BLaER1 treated with 17β-estradiol and CSF1 and Interleukin-3, amounts not matched to agents 10 nM and 100 nM (cell line): ENCODE results near the gene RERE.
A peak's percentile ranks its signal among the peaks of the same experiment; 100 is the strongest.

Experiments used
- H3K27ac ChIP-seq, 11 experiments: shearing (Covaris generic); formaldehyde crosslinking; 2 replicates each; pipeline ENCODE4 v1.8.1; 2022
- H3K27me3 ChIP-seq, 11 experiments: shearing (Covaris generic); formaldehyde crosslinking; 2 replicates each; pipeline ENCODE4 v1.8.1; 2022
- H3K36me3 ChIP-seq, 11 experiments: shearing (Covaris generic); formaldehyde crosslinking; 2 replicates each; pipeline ENCODE4 v1.8.1; 2022
- H3K4me1 ChIP-seq, 10 experiments: shearing (Covaris generic); formaldehyde crosslinking; 2 replicates each; pipeline ENCODE4 v1.8.1; 2022
- H3K4me2 ChIP-seq, 11 experiments: shearing (Covaris generic); formaldehyde crosslinking; 2 replicates each; pipeline ENCODE4 v1.8.1; 2022
- H3K4me3 ChIP-seq, 10 experiments: shearing (Covaris generic); formaldehyde crosslinking; 2 replicates each; pipeline ENCODE4 v1.8.1; 2022
- H3K9ac ChIP-seq, 11 experiments: shearing (Covaris generic); formaldehyde crosslinking; 2 replicates each; pipeline ENCODE4 v1.8.1; 2022
- H3K9me3 ChIP-seq, 11 experiments: shearing (Covaris generic); formaldehyde crosslinking; replicated peaks in 1 of 11; 2 replicates each; pipeline ENCODE4 v1.8.1; 2022
- H4K20me1 ChIP-seq, 11 experiments: shearing (Covaris generic); formaldehyde crosslinking; 2 replicates each; pipeline ENCODE4 v1.8.1; 2022
- Cebpa-rat ChIP-seq, 11 experiments: shearing (Covaris generic); IDR thresholded peaks; 2 replicates each; pipeline ENCODE4 v1.8.1; 2022

The RERE gene

GRCh38 chr1:8764293-8764937 lies 53.0 kb downstream of the RERE start:
- Histone ChIP-seq H3K4me2 (peak overlapping the region in 9 of 11 experiments; percentile 1 to 60 (median 32); a peak in 13 of 22 replicates), H3K9ac (no peak overlapping the region), H3K4me3 (no peak overlapping the region), H3K27ac (no peak overlapping the region), H4K20me1 (peaks cover 0 to 23% (median 0%) of the 10 kb centered on the region in 11 experiments; a peak in 6 of 22 replicates), H3K4me1 (peaks cover 24 to 43% (median 38%) of the 10 kb centered on the region in 10 experiments), H3K27me3 (no peaks in the 10 kb centered on the region), H3K36me3 (peaks cover 5 to 47% (median 24%) of the 10 kb centered on the region in 11 experiments; a peak in 19 of 22 replicates), H3K9me3 (peaks cover 0 to 2% (median 0%) of the 10 kb centered on the region in 11 experiments; a peak in 1 of 22 replicates)
- TF ChIP-seq Cebpa-rat (IDR thresholded peaks at IDR 0.05): no peak

DNA sequence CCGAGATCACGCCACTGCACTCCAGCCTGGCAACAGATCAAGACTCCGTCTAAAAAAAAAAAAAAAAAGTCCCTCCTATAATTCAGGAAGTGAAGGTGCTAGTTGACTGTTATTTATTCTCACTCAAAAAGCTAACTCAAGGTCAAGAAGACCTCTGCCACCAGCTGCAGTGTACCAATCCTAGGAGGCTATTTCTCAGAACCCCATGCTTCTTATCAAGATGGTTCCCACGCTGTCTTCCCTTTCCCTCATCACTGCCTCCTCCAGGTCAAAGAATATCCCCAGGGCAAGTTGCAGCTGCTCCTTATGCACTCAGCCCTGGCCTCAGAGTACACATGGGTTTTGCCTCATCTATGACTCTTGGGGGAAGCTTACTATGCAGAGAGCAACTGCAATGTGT lies 53.6 kb downstream of the RERE start:
- Histone ChIP-seq H3K36me3 (peaks cover 5 to 51% (median 24%) of the 10 kb centered on the region in 11 experiments; a peak in 18 of 22 replicates), H3K27me3 (no peaks in the 10 kb centered on the region), H3K4me2 (peak overlapping the region in 8 of 11 experiments; percentile 1 to 60 (median 23); a peak in 11 of 22 replicates), H3K27ac (no peak overlapping the region), H3K9me3 (peaks cover 0 to 6% (median 0%) of the 10 kb centered on the region in 11 experiments; a peak in 1 of 22 replicates), H3K4me1 (peaks cover 24 to 43% (median 38%) of the 10 kb centered on the region in 10 experiments), H3K9ac (no peak overlapping the region), H3K4me3 (no peak overlapping the region), H4K20me1 (peaks cover 0 to 23% (median 0%) of the 10 kb centered on the region in 11 experiments; a peak in 6 of 22 replicates)
- no peak for TF ChIP-seq Cebpa-rat (IDR thresholded peaks at IDR 0.05)

GRCh38 chr1:8754993-8755392 lies 62.4 kb downstream of the RERE start:
- no peak overlapping the region for H3K27ac ChIP-seq
- peaks cover 0 to 23% (median 13%) of the 10 kb centered on the region in 11 experiments; a peak in 14 of 22 replicates for H3K36me3 ChIP-seq
- peaks cover 8 to 36% (median 18%) of the 10 kb centered on the region in 10 experiments; a peak in 19 of 20 replicates for H3K4me1 ChIP-seq
- H3K27me3 ChIP-seq: no peaks in the 10 kb centered on the region
- peaks cover 0 to 38% (median 19%) of the 10 kb centered on the region in 11 experiments; a peak in 9 of 22 replicates for H4K20me1 ChIP-seq
- H3K4me3 ChIP-seq: no peak overlapping the region
- H3K9me3 ChIP-seq: peaks cover 0 to 10% (median 5%) of the 10 kb centered on the region in 11 experiments; a peak in 8 of 22 replicates
- peak overlapping the region in 10 of 11 experiments; percentile 2 to 40 (median 22); a peak in 11 of 22 replicates for H3K4me2 ChIP-seq
- no peak overlapping the region for H3K9ac ChIP-seq
- no peak for TF ChIP-seq Cebpa-rat (IDR thresholded peaks at IDR 0.05)

GRCh38 chr1:8754247-8754650 lies 63.2 kb downstream of the RERE start:
- no peak for TF ChIP-seq Cebpa-rat (IDR thresholded peaks at IDR 0.05)
- Histone ChIP-seq H3K27me3 (no peaks in the 10 kb centered on the region), H3K4me2 (no peak overlapping the region), H3K4me1 (peaks cover 8 to 36% (median 18%) of the 10 kb centered on the region in 10 experiments; a peak in 19 of 20 replicates), H3K9me3 (peaks cover 0 to 12% (median 5%) of the 10 kb centered on the region in 11 experiments; a peak in 8 of 22 replicates), H4K20me1 (peaks cover 0 to 38% (median 19%) of the 10 kb centered on the region in 11 experiments; a peak in 9 of 22 replicates), H3K36me3 (peaks cover 0 to 24% (median 17%) of the 10 kb centered on the region in 11 experiments; a peak in 15 of 22 replicates), H3K9ac (no peak overlapping the region), H3K4me3 (no peak overlapping the region), H3K27ac (no peak overlapping the region)

DNA sequence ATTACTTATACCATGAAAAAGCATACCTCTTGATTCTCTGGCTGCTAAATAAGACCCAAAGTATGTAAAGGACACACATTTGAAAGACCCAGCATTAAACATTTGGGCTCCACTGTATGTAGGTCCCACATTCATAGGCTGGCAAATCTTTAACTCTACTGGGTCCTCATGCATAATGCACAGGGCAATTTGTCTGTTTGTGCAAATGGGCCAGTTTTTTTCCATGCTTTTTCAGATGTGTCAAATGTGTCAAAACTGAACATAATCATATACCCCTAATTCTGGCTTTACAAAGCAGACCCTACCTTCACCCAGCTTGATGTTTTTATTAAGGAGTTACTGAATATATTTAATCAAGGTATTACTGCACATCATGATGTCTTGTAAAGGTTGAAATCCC lies 63.7 kb downstream of the RERE start:
- Histone ChIP-seq H3K4me3 (no peak overlapping the region), H3K9ac (no peak overlapping the region), H3K9me3 (peaks cover 0 to 12% (median 5%) of the 10 kb centered on the region in 11 experiments; a peak in 8 of 22 replicates), H4K20me1 (peaks cover 0 to 38% (median 19%) of the 10 kb centered on the region in 11 experiments; a peak in 9 of 22 replicates), H3K4me1 (peaks cover 8 to 36% (median 18%) of the 10 kb centered on the region in 10 experiments; a peak in 19 of 20 replicates), H3K27ac (no peak overlapping the region), H3K27me3 (no peaks in the 10 kb centered on the region), H3K4me2 (no peak overlapping the region; a peak in 1 of 22 replicates), H3K36me3 (peaks cover 0 to 25% (median 17%) of the 10 kb centered on the region in 11 experiments; a peak in 16 of 22 replicates)
- no peak for TF ChIP-seq Cebpa-rat (IDR thresholded peaks at IDR 0.05)

DNA sequence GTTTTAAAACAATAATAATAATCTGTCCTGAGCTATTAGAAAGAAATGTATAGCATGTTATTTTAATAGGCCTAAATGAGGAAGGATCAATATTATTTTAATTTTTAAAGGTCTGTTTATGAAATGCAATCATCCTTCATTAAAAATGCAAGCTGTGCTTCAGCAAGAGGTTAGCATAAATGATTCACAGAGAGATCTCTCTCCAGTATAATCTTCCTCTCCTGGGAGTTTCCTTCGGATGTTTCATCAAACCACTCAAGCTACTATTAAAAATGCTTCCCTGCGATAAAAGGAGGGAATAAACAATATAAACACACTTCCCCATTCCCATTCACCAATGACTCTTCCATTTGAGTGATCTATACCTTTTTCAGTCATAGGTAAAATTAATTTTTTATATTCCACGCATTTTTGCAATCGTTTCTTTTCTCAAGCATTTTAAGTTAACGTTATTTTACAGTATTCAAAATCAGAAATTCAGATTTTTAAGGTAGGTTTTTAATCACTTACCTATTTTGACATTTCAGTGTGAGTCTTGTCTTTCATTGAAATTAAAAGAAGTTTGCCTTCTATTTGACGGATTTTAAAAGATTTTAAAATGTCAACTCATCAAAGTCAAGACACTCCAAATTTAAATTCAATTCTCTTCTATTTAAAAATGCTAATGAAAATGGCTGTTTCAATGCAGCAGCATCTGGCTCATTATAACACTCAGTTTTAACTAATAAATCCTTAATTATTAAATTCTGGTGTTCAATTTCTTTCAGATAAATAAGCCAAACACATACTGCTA lies 64.3 kb downstream of the RERE start:
- H4K20me1 ChIP-seq: peaks cover 0 to 38% (median 19%) of the 10 kb centered on the region in 11 experiments; a peak in 9 of 22 replicates
- peak overlapping the region in 7 of 11 experiments; percentile 19 to 37 (median 27); a peak in 6 of 22 replicates for H3K4me2 ChIP-seq
- no peak overlapping the region for H3K9ac ChIP-seq
- peaks cover 0 to 8% (median 1%) of the 10 kb centered on the region in 11 experiments; a peak in 6 of 22 replicates for H3K9me3 ChIP-seq
- peaks cover 0 to 22% (median 18%) of the 10 kb centered on the region in 11 experiments; a peak in 16 of 22 replicates for H3K36me3 ChIP-seq
- H3K27me3 ChIP-seq: no peaks in the 10 kb centered on the region
- no peak for TF ChIP-seq Cebpa-rat (IDR thresholded peaks at IDR 0.05)
- no peak overlapping the region for H3K4me3 ChIP-seq
- H3K4me1 ChIP-seq: peaks cover 8 to 36% (median 18%) of the 10 kb centered on the region in 10 experiments; a peak in 19 of 20 replicates
- H3K27ac ChIP-seq: no peak overlapping the region

DNA sequence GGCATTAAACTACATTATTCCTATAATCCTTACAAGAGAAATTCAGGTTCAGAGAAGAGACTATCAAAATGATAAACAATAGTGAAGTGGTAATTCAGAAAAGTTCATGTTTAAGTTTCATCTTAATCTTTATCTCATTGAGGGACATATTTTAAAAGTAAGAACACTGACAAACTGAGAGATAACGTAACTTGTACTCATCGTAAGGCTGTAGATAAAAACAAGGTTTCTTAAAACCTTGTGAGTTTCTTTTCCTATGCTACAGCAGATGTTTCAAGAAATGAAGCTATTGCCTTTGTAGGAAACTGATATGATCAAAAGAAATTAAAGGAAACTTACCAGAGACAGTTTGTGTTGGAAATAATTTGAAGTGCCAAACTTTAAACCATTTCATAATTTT lies 65.0 kb downstream of the RERE start:
- TF ChIP-seq Cebpa-rat (IDR thresholded peaks at IDR 0.05): no peak
- Histone ChIP-seq H3K9me3 (0 out of 22 replicates have a peak, but pooled peaks cover 0 to 5% (median 0%) of the 10 kb centered on the region in 11 experiments), H3K4me3 (no peak overlapping the region), H3K27ac (no peak overlapping the region), H3K9ac (no peak overlapping the region), H3K4me1 (peaks cover 8 to 36% (median 18%) of the 10 kb centered on the region in 10 experiments; a peak in 19 of 20 replicates), H3K36me3 (peaks cover 0 to 20% (median 16%) of the 10 kb centered on the region in 11 experiments; a peak in 15 of 22 replicates), H4K20me1 (peaks cover 0 to 38% (median 19%) of the 10 kb centered on the region in 11 experiments; a peak in 9 of 22 replicates), H3K4me2 (peak overlapping the region in 1 of 11 experiments; percentile 19; a peak in 1 of 22 replicates), H3K27me3 (no peaks in the 10 kb centered on the region)

GRCh38 chr1:8751984-8752383 lies 65.5 kb downstream of the RERE start:
- H3K36me3 ChIP-seq: peaks cover 0 to 20% (median 16%) of the 10 kb centered on the region in 11 experiments; a peak in 15 of 22 replicates

More at GRCh38 chr1:8751984-8752383, 65.5 kb downstream of the RERE start:
- Histone ChIP-seq H3K9me3 (0 out of 22 replicates have a peak, but pooled peaks cover 0 to 5% (median 0%) of the 10 kb centered on the region in 11 experiments), H4K20me1 (peaks cover 0 to 38% (median 19%) of the 10 kb centered on the region in 11 experiments; a peak in 9 of 22 replicates), H3K4me2 (no peak overlapping the region), H3K9ac (no peak overlapping the region), H3K4me1 (peaks cover 8 to 40% (median 20%) of the 10 kb centered on the region in 10 experiments; a peak in 19 of 20 replicates), H3K27me3 (no peaks in the 10 kb centered on the region), H3K4me3 (no peak overlapping the region), H3K27ac (no peak overlapping the region)
- TF ChIP-seq Cebpa-rat (IDR thresholded peaks at IDR 0.05): no peak
